HG03045 (cell line): ENCODE data around the gene PCDH19.

ENCODE experiments used
- ATAC-seq: cut with Tn5 transposase; IDR thresholded peaks from one replicate; pipeline ENCODE4 v1.9.1; 2021; ENCODE audit warnings: mild to moderate bottlenecking, moderate library complexity; ENCODE audit not compliant: unreplicated experiment

Gene PCDH19

GRCh38 chrX:100299559-100299958, 110.5 kb downstream of the PCDH19 start:
- no peak for ATAC-seq

- no peak for ATAC-seq
Observed at GRCh38 chrX:100297728-100298127, 112.3 kb downstream of the PCDH19 start.

GRCh38 chrX:100296183-100296753, 113.8 kb downstream of the PCDH19 start:
- no peak for ATAC-seq

- ATAC-seq: no peak
Observed at GRCh38 chrX:100294965-100295364, 115.1 kb downstream of the PCDH19 start.

GRCh38 chrX:100289066-100289558, 121.0 kb downstream of the PCDH19 start:
- no peak for ATAC-seq

GRCh38 chrX:100277231-100277630, 132.8 kb downstream of the PCDH19 start:
- ATAC-seq: no peak

- no peak for ATAC-seq
Observed at GRCh38 chrX:100274916-100275315, 135.2 kb downstream of the PCDH19 start.

GRCh38 chrX:100265179-100265578, 144.9 kb downstream of the PCDH19 start:
- no peak for ATAC-seq

- peak; percentile 65 for ATAC-seq
Observed at GRCh38 chrX:100264200-100264599, 145.9 kb downstream of the PCDH19 start.

GRCh38 chrX:100263650-100264049, 146.4 kb downstream of the PCDH19 start:
- no peak for ATAC-seq

GRCh38 chrX:100248885-100249493, 161.1 kb downstream of the PCDH19 start:
- ATAC-seq: no peak

- ATAC-seq: no peak
Observed at GRCh38 chrX:100247826-100248225, 162.2 kb downstream of the PCDH19 start.

GRCh38 chrX:100244681-100245080, 165.4 kb downstream of the PCDH19 start:
- no peak for ATAC-seq
